ENCODE results near the gene GIMAP5. TPM values are rescaled to one million over a fixed set of nuclear protein-coding genes. Genes with fewer than 3 reads are reported as not detected.

Gene GIMAP5
- polyA plus RNA-seq, 1 of the 3 experiments (the other 2 are of a cell fraction), result not detected

GRCh38 chr7:150719436-150719835 lies 17.8 kb upstream of the GIMAP5 start:
- ChIA-PET POLR2A (interaction anchor here (0.6 kb wide), 1 partner anchor 322 kb away, joined by 3 read pairs; no protein-coding TSS in a partner anchor), CTCF (interaction anchor here (0.7 to 1.3 kb wide), 2 partner anchors 299 to 364 kb away, joined by 3 to 4 read pairs; no protein-coding TSS in a partner anchor)
- Histone ChIP-seq H3K9ac (no peak overlapping the region), H3K4me3 (ENCODE audit: low read depth in 2 of 2, low read length in 1 of 2) (no peak overlapping the region), H3K36me3 (replicated peaks in 1 of 2; ENCODE audit: control insufficient read depth in 1 of 2, insufficient read depth in 2 of 2, low read length in 1 of 2) (no peaks in the 10 kb centered on the region), H3F3A (replicated peaks; ENCODE audit: insufficient read depth) (no peaks in the 10 kb centered on the region), H3K9me3 (no peaks in the 10 kb centered on the region), H4K20me1 (ENCODE audit: insufficient read depth) (no peaks in the 10 kb centered on the region), H3K27ac (ENCODE audit: low read depth in 2 of 2, low read length in 1 of 2) (no peak overlapping the region), H3K79me2 (ENCODE audit: insufficient read depth) (no peaks in the 10 kb centered on the region), H3K4me2 (no peak overlapping the region), H3K27me3 (ENCODE audit: insufficient read depth) (peaks cover 50% of the 10 kb centered on the region), H3K9me2 (no peaks in the 10 kb centered on the region), H2AFZ (ENCODE audit: low read depth) (no peak overlapping the region), H3K4me1 (ENCODE audit: control insufficient read depth in 1 of 2, insufficient read depth in 2 of 2, low read depth in 1 of 2, low read length in 1 of 2) (no peaks in the 10 kb centered on the region)
- 19% methylated on average over 4 of the region's 4 CpGs for WGBS (ENCODE audit: low lambda C conversion rate)
- DNase-seq, result no peak
- no peak for TF ChIP-seq MXI1 (IDR thresholded peaks at IDR 0.05; ENCODE audit: low read depth, low read length)
- no peak for TF ChIP-seq USF1 (IDR thresholded peaks at IDR 0.05; ENCODE audit: borderline replicate concordance, low read depth)
- no peak for TF ChIP-seq GATA2 (CRISPR knock-in tag; IDR thresholded peaks at IDR 0.05)
- TF ChIP-seq POLR2AphosphoS5 (IDR thresholded peaks at IDR 0.05; ENCODE audit: low read depth, low read length), result no peak
- no peak for TF ChIP-seq JUND (IDR thresholded peaks at IDR 0.05)
- no peak for TF ChIP-seq CTCF (IDR thresholded peaks at IDR 0.05)
- no peak for TF ChIP-seq MAX (IDR thresholded peaks at IDR 0.05; ENCODE audit: low read depth)
- no peak for TF ChIP-seq NRF1 (IDR thresholded peaks at IDR 0.05; ENCODE audit: low read depth, low read length)
- no peak for TF ChIP-seq MEF2A (IDR thresholded peaks at IDR 0.05; ENCODE audit: borderline replicate concordance, low read depth)
- no peak for TF ChIP-seq FOXM1 (IDR thresholded peaks at IDR 0.05; ENCODE audit: low read depth)
- no peak for TF ChIP-seq RCOR1 (IDR thresholded peaks at IDR 0.05; ENCODE audit: low read length)

- H3K4me2 ChIP-seq, result no peak overlapping the region
- H3K36me3 ChIP-seq (replicated peaks in 1 of 2; ENCODE audit: control insufficient read depth in 1 of 2, insufficient read depth in 2 of 2, low read length in 1 of 2), result no peaks in the 10 kb centered on the region
- no peak overlapping the region for H3K27ac ChIP-seq (ENCODE audit: low read depth in 2 of 2, low read length in 1 of 2)
- H3K9ac ChIP-seq, result no peak overlapping the region
- POLR2A ChIA-PET, result interaction anchor here (0.5 kb wide), 1 partner anchor 22 kb away, joined by 3 read pairs; no protein-coding TSS in a partner anchor
- no peaks in the 10 kb centered on the region for H3K4me1 ChIP-seq (ENCODE audit: control insufficient read depth in 1 of 2, insufficient read depth in 2 of 2, low read depth in 1 of 2, low read length in 1 of 2)
- H3K27me3 ChIP-seq (ENCODE audit: insufficient read depth), result peaks cover 50% of the 10 kb centered on the region
- DNase-seq, result no peak
- no peak overlapping the region for H2AFZ ChIP-seq (ENCODE audit: low read depth)
- H3K9me3 ChIP-seq, result no peaks in the 10 kb centered on the region
- H3K4me3 ChIP-seq (ENCODE audit: low read depth in 2 of 2, low read length in 1 of 2), result no peak overlapping the region
- no peaks in the 10 kb centered on the region for H3K79me2 ChIP-seq (ENCODE audit: insufficient read depth)
- H3F3A ChIP-seq (replicated peaks; ENCODE audit: insufficient read depth), result no peaks in the 10 kb centered on the region
- H3K9me2 ChIP-seq, result no peaks in the 10 kb centered on the region
- 20% methylated on average over 39 of the region's 52 CpGs for WGBS (ENCODE audit: low lambda C conversion rate)
- CTCF ChIA-PET, result interaction anchor here (0.7 to 1.3 kb wide), 3 partner anchors 18 to 365 kb away, joined by 3 to 4 read pairs (median 3); no protein-coding TSS in a partner anchor
- no peaks in the 10 kb centered on the region for H4K20me1 ChIP-seq (ENCODE audit: insufficient read depth)
- TF ChIP-seq JUND (IDR thresholded peaks at IDR 0.05) (no peak), EP300 (IDR thresholded peaks at IDR 0.05; ENCODE audit: borderline replicate concordance in 1 of 2, low read depth in 1 of 2, low read length in 1 of 2) (no peak), IRF3 (IDR thresholded peaks at IDR 0.05; ENCODE audit: low read depth, low read length) (no peak), CHD2 (IDR thresholded peaks at IDR 0.05; ENCODE audit: low read length, partially characterized antibody) (no peak), CTCF (IDR thresholded peaks at IDR 0.05) (no peak), GABPA (IDR thresholded peaks at IDR 0.05; ENCODE audit: low read depth) (no peak), FOSL2 (IDR thresholded peaks at IDR 0.05; ENCODE audit: borderline replicate concordance, low read depth) (no peak), RXRA (IDR thresholded peaks at IDR 0.05; ENCODE audit: borderline replicate concordance, low read depth) (no peak), NFIC (IDR thresholded peaks at IDR 0.05; ENCODE audit: borderline replicate concordance) (no peak), SIN3A (IDR thresholded peaks at IDR 0.05; ENCODE audit: borderline replicate concordance, low read depth, low read length) (no peak), TCF12 (IDR thresholded peaks at IDR 0.05) (no peak)
Observed at GRCh38 chr7:150719960-150720891, 17.0 kb upstream of the GIMAP5 start.
